ENCODE results near the gene S100A8.
"Not testable (repeated sequence)": the region's sequence is repeated elsewhere in the genome, so short reads cannot be mapped to it uniquely, and the experiment has no call there.

The S100A8 gene

DNA sequence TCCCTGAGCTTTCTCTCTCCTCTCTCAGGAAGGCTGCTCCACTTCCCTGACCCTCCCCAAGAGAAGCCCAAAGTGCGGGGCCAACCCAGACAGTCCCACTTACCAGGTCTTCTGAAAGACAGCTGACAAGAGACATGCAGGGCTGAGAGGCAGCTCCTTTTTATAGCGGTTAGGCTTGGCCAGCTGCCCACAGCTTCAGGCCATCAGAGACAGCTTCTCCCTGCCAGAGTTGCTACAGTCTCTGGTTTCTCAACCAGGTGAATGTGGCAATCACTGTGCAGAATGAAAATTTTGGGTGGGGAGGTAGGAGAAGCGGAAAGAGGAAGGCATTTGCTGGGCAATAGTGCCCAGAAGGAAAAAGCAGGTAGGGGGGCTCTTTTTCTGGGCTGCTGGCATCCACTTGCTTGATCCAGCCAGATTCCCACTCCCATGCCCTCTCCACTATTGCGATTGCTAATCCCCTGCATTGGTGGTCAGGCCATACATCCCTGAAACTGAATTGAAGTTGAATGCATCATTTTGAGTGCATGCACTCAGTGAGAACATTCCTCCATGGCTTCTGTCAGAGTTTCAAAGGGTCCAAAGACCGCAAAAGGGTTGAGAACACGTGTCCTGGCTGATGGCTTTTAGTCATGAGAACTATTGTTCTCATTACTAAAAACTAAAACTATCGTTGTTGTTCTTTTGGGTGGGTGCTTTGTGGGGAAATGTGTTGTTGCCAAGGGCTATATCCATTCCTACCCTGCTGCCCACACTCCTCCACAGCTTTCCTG is at the start of gene S100A8:
TSS of gene S100A8 (minus strand) at position 136 of the 773 bp plus-strand sequence. CDS start 538 bp downstream, outside the sequence.
- DNase-seq (ENCODE audit: extremely low read depth in 1 of 2, low read depth in 1 of 2) = no peak

DNA sequence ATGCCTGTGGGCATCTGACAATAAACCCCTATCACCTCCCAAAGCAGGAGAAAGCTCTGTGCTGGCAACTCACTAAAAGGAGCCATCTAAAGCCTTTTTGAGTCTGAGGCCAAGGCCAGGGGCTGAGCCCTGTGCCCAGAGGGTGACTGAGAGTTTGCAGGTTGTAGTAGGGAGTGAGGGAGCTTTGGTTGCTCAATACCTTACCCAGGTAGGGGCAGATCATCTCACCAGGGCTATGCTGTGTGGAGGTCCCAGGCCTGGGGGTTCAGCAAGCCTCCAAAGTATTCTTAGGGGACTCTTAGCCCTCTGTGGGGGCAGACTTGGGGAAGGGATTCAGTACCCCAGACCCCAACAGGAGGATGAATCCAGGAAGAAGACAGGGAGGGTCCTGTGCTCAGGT is 48.4 kb upstream of the S100A8 start:
- DNase-seq (ENCODE audit: extremely low read depth in 1 of 2, low read depth in 1 of 2) = no peak

DNA sequence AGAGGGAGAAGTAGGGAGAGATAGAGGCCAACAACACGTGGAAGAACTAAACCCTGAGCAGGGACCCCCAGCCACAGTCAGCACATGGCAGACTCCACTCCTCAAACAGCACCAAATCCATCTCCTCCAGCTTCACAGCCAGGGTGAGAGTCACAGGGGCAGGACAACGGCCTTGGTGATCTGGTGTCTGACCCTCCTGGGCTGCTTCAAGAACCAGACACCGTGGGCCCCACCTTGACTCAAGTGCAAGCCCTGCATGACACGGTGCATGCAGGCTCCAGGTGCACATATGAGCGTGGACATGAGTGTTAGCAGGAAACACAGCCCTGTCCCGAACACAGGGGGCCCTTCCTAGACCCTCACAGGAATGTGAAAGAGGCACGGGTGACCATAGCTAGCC is 47.7 kb upstream of the S100A8 start:
- no peak for DNase-seq (ENCODE audit: extremely low read depth in 1 of 2, low read depth in 1 of 2)

DNA sequence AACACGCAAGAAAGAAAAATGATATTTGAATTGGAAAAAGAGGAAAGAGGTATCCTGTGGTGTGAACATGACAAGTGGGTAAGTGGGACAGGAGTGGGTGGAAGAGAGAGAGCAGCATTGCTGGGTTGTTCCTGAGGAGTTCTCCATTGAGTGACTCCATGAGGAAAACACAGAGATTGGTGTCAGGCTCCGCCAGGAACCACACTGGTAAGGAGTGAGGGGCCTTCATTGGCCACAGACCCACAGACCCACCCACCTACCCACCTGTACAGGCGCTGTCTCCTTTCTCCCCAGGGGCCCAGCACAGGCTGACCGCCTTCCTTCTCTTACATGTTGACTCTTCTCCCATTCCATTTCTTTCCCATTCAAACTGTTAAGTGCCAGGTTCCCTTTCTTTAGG is 46.4 kb upstream of the S100A8 start:
- no peak for DNase-seq (ENCODE audit: extremely low read depth in 1 of 2, low read depth in 1 of 2)

DNA sequence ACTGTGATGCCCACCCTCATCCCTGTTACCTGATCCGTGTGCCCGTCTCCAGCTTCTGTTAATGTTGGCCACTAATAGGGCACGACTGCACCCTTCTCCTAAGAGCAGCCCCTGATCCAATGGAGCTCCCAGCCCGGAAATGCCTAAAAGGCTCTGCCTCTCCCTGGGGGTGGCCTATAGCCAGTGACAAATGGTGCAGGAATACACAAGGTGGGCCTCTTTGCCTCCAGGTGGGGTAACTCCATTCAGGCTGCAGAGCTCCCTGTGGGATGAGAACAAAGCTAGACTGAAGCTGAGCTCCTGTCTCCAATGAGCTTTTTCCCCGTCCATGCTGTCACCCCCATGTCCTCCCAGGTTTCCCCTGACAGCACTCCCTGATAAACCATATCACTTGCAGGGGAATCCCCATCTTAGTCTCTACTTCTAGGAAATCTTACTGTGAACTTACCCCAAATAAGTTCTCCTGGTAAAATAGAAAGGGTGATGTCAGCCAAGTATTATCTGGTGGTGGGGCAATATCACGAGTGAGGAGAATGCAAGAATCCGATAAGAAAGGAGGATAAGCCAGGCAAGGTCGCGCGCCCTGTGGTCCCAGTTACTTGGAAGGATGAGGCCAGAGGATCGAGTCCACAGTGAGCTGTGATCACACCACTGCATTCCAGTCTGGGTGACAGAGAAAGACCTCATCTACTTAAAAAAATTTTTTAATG is 44.0 kb upstream of the S100A8 start:
- no peak for DNase-seq (ENCODE audit: extremely low read depth in 1 of 2, low read depth in 1 of 2)

DNA sequence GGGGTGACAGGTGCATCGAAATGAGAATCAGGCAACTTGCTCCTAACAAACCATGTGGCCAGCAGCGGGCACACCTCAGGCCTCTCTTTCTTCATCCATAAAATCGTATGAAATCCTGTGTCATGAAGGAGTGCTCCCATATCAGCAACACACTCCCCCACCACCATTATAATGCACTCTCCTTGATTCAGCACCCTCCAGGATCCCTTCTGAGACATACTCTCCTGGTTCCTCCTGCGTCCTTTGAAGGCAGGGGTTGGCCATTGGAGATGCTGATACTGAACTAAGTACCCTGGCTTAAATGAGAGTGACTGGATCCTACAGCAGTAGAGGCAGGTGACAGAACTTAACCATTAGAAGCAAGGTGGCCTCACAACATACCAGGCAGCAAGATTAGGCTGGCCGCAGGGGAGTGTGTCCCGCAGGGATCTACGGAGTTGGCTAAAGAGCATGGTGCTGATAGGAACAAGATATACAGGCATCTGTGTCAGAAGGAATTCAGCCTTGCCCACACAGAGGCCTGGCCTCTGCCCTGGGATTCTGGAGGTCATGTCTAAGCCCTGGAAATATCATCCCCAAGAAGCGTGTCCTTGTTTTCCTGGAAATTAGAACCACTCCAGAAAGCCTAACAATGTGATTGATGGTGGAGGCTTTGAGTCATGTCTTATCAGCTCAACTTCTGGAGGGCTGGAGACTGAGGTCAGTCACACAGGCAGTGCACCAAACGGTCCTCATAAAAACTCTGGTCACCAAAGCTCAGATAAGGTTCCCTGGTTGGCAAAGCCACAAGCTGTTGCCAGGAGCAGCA is 42.2 kb upstream of the S100A8 start:
- DNase-seq (ENCODE audit: extremely low read depth in 1 of 2, low read depth in 1 of 2) = no peak

DNA sequence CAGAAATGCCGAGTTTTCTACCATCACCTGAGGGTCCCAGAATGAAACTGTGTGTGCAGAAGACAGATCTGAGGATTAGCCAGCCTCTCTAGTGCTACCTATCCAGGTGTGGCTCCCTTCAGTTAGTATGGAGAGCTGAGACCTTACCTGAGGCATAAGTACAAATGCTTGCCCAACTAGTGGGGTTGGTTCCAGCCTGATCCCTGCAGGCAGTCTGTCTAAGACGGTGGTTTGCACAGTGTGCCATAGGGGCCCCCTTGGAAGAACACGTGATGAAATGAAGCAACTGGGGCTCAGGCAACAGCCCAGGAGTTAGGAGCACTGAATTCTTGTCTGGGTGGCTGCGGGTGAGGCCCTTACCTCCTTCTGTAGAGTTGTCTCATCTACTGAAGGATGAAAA is 41.1 kb upstream of the S100A8 start:
- no peak for DNase-seq (ENCODE audit: extremely low read depth in 1 of 2, low read depth in 1 of 2)

DNA sequence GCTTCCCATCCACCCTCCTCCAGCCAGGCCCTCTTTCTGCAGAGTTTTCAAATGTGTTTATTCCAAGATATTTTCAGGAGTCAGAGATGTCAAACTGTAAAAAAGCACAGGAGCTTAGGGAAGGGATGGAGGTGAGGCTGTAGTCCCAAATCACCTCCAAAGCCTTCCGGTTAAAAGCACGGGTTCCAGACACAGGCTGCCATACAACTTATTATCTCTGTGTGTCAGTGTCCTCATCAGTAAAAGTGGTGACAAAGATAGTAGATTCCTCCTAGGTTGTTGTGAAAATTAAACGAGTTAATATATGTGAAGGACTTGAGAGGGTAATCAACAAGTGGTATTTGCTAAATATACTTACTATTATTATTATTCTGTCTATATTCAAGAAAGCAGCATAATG is 40.6 kb upstream of the S100A8 start:
- no peak for DNase-seq (ENCODE audit: extremely low read depth in 1 of 2, low read depth in 1 of 2)

DNA sequence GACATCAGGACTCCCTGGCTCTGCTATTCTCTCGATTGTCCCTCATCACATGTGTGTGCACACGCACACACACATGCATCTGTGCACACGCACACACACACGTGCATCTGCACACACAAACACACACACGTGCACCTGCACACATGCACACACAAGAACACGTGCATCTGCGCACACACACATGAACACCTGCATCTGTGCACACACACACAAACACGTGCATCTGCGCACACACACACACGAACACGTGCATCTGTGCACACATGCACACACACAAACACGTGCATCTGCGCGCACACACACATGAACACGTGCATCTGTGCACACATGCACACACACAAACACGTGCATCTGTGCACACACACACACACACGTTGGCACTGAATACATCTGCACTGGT is 40.1 kb upstream of the S100A8 start:
- DNase-seq (ENCODE audit: extremely low read depth in 1 of 2, low read depth in 1 of 2) = no peak

DNA sequence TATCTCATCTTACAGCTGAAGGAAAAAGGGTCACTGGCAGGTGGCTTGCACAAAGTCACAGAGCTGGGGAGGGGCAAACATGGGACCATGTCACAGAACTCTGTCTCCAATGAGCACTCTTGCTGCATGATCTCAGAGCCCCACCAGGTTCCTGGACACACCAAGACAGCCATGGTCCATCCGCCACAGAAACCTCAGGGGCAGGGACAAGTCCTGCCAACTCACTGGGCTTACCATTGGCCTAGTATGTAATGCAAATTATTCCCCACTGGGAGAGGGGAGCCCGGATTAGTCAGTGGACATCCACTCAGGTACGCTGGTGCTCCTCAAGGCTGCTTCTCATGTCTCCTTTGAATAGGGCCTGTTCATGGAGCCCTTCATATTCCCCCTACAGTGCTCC is 39.7 kb upstream of the S100A8 start:
- no peak for DNase-seq (ENCODE audit: extremely low read depth in 1 of 2, low read depth in 1 of 2)

DNA sequence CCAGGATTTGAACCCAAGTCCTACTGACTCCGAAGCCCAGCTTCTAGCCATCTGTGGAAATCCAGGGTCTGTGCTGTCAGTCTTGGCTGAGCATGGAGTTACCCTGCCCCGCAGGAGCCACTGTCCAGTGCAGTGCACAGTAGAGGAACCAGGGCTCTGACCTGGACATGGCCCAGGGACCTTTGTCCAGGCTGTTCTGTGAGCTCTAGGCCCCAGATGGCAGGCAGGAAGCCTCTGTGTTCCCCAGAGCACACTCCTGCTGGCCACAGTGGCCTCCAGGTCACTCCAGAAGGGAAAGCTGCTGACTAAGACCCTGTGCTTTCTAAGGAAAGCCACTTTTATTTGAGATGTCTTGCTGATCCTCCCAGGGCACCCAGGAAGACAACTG is 39.3 kb upstream of the S100A8 start:
- no peak for DNase-seq (ENCODE audit: extremely low read depth in 1 of 2, low read depth in 1 of 2)

DNA sequence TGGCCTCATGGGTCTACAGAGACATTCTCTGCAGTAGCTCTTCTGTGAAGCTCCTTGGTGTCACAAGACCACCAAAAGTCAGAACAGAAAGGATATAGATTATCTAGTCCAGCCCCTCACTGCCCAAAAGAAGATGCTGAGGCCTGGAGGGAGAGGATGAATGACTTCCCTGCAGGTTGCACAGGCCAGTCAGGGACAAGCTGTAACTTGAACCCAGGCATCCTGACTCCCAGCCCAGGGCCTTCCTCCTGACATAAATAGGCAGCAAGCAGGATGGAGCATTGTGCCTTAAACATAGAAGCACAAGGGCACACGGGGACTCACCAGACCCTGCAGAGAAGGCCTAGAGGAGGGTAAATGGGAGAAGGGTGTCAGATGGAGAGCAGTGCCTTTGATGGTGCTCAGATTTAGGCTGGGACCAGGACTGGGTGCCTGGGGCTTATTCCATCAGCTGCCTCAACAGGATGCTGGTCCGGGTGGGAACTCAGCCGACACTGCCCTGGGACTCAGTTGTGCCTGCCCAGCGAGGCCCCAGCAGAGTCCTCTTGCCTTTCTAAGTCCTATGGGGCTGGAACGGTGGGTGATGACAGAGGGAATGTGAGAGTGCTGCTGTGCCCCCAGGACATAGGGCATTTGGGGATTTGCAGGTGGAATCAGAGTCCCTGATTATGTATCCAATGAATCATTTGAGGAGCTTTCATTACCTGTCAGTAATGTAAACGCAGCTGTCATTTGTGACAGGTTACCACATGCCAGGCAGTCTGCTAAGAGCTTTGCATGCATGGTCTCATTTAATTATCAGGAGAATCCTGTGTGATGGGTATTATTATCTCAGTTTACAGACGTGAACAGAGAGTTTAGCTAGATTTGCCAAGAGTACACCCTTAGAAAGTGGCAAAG is 38.6 kb upstream of the S100A8 start:
- DNase-seq (ENCODE audit: extremely low read depth in 1 of 2, low read depth in 1 of 2) = no peak

DNA sequence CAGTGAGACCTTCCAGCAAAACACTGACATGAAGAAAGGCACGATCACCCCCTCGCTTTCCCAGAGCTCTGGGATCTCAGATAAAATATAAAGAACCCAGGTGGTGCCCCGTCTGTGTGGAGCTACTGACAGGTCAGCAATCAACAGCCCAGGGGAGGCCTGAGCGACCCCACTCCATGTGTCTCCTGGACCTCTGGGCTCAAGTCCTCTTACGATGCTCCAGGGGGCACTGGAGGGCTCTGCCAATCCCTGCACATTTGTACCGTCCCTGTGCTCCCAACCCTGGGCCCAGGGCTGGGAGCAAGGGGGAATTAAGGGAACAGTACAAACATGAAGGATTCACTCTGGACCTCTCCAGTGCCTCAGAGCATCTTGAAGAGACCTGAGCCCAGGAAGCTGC is 37.9 kb upstream of the S100A8 start:
- DNase-seq (ENCODE audit: extremely low read depth in 1 of 2, low read depth in 1 of 2) = no peak

DNA sequence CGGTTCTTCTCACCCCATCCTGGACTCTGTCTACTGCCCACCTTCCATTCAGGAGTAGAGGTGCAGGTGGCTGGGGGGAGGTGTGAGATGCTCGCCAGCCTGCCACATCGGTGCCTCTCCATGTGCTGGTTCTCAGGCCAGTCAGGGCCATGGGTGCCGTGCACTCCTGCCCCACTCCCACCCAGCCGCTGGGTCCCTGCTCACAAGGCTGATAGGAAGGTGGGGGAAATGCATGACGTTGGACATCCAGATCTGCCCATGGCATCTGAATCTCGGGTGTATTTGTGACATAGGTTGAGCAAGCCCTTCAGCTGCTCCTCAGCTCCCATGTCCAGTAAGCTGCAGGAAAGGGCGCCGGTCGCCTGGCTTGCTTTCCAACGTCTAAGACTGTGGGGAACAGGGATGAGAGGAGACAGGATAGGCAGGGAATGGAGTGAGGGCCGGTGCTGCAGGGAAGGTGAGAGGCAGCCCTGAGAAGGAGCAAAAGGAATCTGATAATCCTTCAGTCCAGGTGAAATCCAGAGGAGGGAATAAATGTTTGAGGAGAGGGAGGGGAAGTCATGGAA is 37.3 kb upstream of the S100A8 start:
- no peak for DNase-seq (ENCODE audit: extremely low read depth in 1 of 2, low read depth in 1 of 2)

DNA sequence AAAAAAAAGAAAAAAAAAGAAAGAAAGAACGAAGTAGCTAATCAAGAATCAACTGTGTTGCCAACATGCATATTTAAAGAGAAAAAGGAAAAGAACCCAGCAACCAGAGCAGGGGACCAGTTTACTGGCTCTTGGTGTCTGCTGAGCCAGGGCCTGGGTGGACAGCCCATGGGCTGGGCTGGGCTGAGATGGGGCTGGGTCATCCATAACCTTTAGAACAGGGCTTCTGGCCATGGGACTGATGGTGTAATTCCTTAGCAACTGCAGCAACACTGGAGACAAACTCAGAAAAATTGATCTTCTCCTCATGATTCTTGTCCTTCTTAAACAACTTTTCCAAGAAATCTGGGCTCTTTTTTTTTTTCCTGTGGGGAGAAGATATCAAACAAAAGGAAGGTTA is 35.9 kb upstream of the S100A8 start:
- no peak for DNase-seq (ENCODE audit: extremely low read depth in 1 of 2, low read depth in 1 of 2)

DNA sequence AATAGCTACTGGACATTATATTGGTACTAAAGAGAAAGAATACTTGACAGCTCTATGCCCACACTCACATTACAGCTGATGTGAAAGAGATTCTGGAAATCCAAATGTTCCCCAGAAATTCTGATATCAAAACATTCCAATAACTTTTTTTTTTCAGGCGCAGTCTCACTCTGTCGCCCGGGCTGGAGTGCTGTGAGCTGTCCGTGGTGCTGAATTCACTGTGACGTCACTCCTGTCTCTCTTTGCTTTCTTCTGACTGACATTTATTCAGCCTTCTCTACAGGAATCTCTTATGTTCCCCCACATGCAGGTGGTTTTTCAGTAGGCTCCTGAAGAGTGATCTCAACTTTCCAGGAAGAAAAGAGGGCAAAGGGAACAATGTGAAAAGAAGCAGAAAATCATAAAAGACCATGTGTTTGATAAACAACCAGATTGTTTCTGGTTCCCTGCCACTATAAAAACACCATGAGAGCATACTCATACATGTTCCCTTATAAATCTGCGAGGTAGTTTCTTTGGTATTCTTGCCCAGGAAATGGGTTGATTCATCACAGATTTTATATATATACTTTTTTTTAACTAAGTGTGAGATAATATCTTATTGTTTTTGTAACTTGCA is 31.7 kb upstream of the S100A8 start:
- peak; percentile 23 to 58 for DNase-seq (ENCODE audit: extremely low read depth in 1 of 2, low read depth in 1 of 2)

DNA sequence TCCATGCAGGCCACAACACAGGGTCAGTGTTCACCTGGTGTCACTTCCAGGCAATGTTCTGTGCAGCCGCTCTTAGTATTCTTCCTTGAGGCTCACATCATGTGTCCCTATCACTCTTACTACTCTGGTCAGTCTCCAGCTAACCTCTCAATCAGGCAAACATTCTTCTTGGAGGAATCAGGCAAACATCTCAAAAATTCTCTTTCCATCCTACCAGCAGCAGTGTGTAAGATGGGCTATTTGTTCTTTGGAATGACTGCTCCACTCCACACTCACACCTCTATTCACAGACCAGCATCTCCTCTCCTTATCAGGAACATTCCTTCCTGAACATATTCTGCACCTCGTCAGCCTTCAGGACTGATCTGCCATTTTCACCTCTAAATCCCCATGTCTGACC is 29.4 kb upstream of the S100A8 start:
- no peak for DNase-seq (ENCODE audit: extremely low read depth in 1 of 2, low read depth in 1 of 2)

DNA sequence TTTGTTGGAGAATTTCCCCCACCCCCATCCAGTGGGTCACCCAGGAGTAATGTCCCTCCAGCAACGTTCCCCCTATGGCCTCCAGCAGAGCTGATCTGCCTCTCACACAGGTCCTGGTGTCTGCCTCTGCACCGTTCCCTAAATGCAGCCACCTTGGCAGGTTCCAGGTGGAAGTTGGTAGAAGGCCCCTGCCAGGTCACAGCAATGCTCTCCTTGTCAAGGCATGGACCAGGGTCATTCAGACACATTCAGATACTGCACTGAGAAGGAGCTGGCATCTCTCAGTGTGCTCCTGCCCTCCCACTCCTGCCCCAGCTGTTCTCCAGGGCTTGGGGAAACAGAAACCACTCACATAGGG is 28.5 kb upstream of the S100A8 start:
- not testable (repeated sequence) for DNase-seq (ENCODE audit: extremely low read depth in 1 of 2, low read depth in 1 of 2)

DNA sequence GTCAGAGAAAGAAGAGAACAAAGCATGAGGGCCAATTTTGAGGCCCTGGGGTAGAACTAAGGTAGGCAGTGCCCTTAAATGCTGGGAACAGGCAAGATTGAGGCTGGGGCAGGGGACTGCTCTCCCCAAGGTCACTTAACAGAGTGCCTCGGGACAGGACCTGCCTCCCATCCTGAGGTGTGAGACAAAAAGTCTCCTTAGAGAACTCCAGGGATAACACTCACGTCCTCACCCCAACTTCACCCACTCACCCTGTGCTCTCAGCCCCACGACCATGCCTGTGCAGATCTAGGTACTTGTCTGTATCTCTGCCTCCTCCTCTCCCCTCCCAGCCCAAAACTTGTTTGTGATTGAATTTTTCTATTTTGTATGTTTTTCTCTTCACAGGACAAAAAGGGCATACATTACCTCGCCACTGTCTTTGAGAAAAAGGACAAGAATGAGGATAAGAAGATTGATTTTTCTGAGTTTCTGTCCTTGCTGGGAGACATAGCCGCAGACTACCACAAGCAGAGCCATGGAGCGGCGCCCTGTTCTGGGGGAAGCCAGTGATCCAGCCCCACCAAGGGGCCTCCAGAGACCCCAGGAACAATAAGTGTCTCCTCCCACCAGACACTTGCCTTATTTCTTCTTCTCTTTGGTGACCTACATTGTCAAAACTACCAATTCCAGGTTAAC is 28.0 kb upstream of the S100A8 start:
- DNase-seq (ENCODE audit: extremely low read depth in 1 of 2, low read depth in 1 of 2) = not testable (repeated sequence)
